ENCODE measurements around the gene VAV2. TPM values are rescaled to one million over a fixed set of nuclear protein-coding genes. Genes with fewer than 3 reads are reported as not detected.
A peak's percentile ranks its signal among the peaks of the same experiment; 100 is the strongest.

VAV2 gene
- total and polyA plus RNA-seq, 2 of the 4 experiments (the other 2 are of a cell fraction) = 10.8 to 13.4 TPM

DNA sequence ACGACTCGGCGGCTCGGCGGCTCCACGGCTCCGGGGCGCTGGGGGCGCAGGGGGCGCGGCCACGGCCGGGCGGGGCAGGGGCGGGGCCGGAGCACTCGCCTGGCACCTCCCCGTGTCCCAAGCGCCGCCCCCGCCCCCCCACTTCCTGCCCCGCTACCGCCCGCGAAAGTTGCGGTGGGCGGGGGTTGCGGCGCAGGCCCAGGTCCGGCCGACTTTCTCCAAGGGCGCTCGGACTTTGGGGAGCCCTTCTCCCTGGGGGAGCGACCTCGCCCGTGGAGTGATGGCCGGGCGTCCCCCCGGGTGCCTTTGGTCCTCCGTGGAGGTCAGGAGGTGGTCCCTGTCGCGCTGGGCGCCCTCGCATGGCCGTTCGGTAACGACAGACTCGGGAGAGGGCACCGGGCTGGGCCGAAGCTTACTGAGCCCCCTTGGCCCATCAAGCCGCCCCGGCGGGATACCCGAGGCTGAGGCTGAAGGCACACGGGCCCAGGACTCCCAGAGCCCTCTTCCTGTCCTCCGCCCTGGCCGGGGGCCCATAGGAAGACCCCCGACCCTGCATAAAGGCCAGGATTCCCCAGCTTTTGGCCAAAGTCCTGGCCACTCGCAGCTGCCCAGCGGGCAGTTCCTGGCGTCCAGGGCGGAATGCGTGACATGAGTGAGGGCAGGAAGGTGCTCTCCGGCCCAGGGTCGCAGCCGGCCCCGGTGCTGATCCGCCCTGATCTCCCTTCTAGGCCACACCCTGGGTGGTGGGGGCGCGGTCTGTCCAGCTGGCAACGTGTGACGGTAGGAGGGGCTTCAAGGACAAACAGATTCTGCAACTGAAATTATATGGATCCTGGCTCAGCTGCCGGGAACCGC is 883 bp upstream of the VAV2 start (continued):
- TF ChIP-seq CTCF (conservative IDR thresholded peaks at IDR 0.05; ENCODE audit: low read depth, low read length) (peak; percentile 37), CHD1 (IDR thresholded peaks at IDR 0.05; ENCODE audit: low read depth, low read length) (no peak), SMC3 (IDR thresholded peaks at IDR 0.05; ENCODE audit: low read depth, low read length) (peak; percentile 24; the same call in 1 of the 2 replicates), FOS (IDR thresholded peaks at IDR 0.05; ENCODE audit: low read depth, low read length) (no peak)
